HepG2 (cell line): ENCODE measurements around the gene OR5M11. TPM values are rescaled to one million over a fixed set of nuclear protein-coding genes. Genes with fewer than 3 reads are reported as not detected.

Source experiments
- TRAFD1 ChIP-seq: sonication (generic); formaldehyde crosslinking; IDR thresholded peaks from 2 replicates; pipeline ENCODE4 v1.5.1; 2020; ENCODE audit warnings: missing genetic modification reagents, mild to moderate bottlenecking, borderline replicate concordance
- polyA plus RNA-seq, 8 experiments: library from polyadenylated mRNA; depleted of rRNA in 3 of 8; stranded (reverse) in 7 of 8; unstranded in 1 of 8; fragments of >200 nt; fragmentation: Illumina TruSeq in 4 of 8; extraction: Trizol in 4 of 8; gene quantifications; 2 replicates each; pipeline versions ENCODE4 v1.2.1 to v1.2.3, GENCODE V29; 2011 to 2016; ENCODE audit warnings: low read depth in 4 of 8, missing spikeins in 1 of 8, mixed read lengths in 1 of 8; ENCODE audit not compliant: insufficient read depth in 1 of 8
- total RNA-seq, 5 experiments: library from RNA; depleted of rRNA; stranded (reverse); fragments of >200 nt; fragmentation: Illumina TruSeq; extraction: Trizol; gene quantifications; 2 replicates each; pipeline ENCODE4 v1.2.3, GENCODE V29; 2016; ENCODE audit warnings: low read depth in 1 of 5

OR5M11 gene
- total and polyA plus RNA-seq, 2 of the 13 experiments (the other 11 are each of a cell fraction or from before 2014, with no cell fraction given), result not detected

GRCh38 chr11:56495117-56495516 is 47.9 kb downstream of the OR5M11 start (continued):
- TF ChIP-seq TRAFD1 (CRISPR knock-in tag), result no peak

Other genes starting within 250 kb of the OR5M11 start
- not detected in 2 replicates for gene OR8K3, start 228.1 kb downstream of the OR5M11 start, total RNA-seq (2016; rRNA removed; fragmentation: Illumina TruSeq; extraction: Trizol)
- gene OR8K3, start 228.1 kb downstream of the OR5M11 start, polyA plus RNA-seq (2011; rRNA removed), result not detected in 2 replicates
- gene OR8K1, start 197.2 kb downstream of the OR5M11 start, total RNA-seq (2016; rRNA removed; fragmentation: Illumina TruSeq; extraction: Trizol), result not detected in 2 replicates
- gene OR8K1, start 197.2 kb downstream of the OR5M11 start, polyA plus RNA-seq (2011; rRNA removed), result not detected in 2 replicates
- not detected in 2 replicates for gene OR8J1, start 189.0 kb downstream of the OR5M11 start, total RNA-seq (2016; rRNA removed; fragmentation: Illumina TruSeq; extraction: Trizol)
- not detected in 2 replicates for gene OR8J1, start 189.0 kb downstream of the OR5M11 start, polyA plus RNA-seq (2011; rRNA removed)
- gene OR8U1, start 167.6 kb downstream of the OR5M11 start, total RNA-seq (2016; rRNA removed; fragmentation: Illumina TruSeq; extraction: Trizol), result not detected in 2 replicates
- not detected in 2 replicates for gene OR8U1, start 167.6 kb downstream of the OR5M11 start, polyA plus RNA-seq (2011; rRNA removed)
- gene OR5AL1, start 130.6 kb downstream of the OR5M11 start, total RNA-seq (2016; rRNA removed; fragmentation: Illumina TruSeq; extraction: Trizol), result not detected in 2 replicates
- gene OR5AL1, start 130.6 kb downstream of the OR5M11 start, polyA plus RNA-seq (2011; rRNA removed), result not detected in 2 replicates
- not detected in 2 replicates for gene OR5M3, start 69.9 kb downstream of the OR5M11 start, total RNA-seq (2016; rRNA removed; fragmentation: Illumina TruSeq; extraction: Trizol)
- gene OR5M3, start 69.9 kb downstream of the OR5M11 start, polyA plus RNA-seq (2011; rRNA removed), result not detected in 2 replicates
- not detected in 2 replicates for gene OR5M8, start 51.9 kb downstream of the OR5M11 start, total RNA-seq (2016; rRNA removed; fragmentation: Illumina TruSeq; extraction: Trizol)
- not detected in 2 replicates for gene OR5M8, start 51.9 kb downstream of the OR5M11 start, polyA plus RNA-seq (2011; rRNA removed)
- not detected in 2 replicates for gene OR5M10, start 34.5 kb upstream of the OR5M11 start, total RNA-seq (2016; rRNA removed; fragmentation: Illumina TruSeq; extraction: Trizol)
- not detected in 2 replicates for gene OR5M10, start 34.5 kb upstream of the OR5M11 start, polyA plus RNA-seq (2011; rRNA removed)
- gene OR5M1, start 71.6 kb upstream of the OR5M11 start, total RNA-seq (2016; rRNA removed; fragmentation: Illumina TruSeq; extraction: Trizol), result not detected in 2 replicates
- gene OR5M1, start 71.6 kb upstream of the OR5M11 start, polyA plus RNA-seq (2011; rRNA removed), result not detected in 2 replicates
- not detected in 2 replicates for gene OR5AP2, start 99.2 kb upstream of the OR5M11 start, total RNA-seq (2016; rRNA removed; fragmentation: Illumina TruSeq; extraction: Trizol)
- gene OR5AP2, start 99.2 kb upstream of the OR5M11 start, polyA plus RNA-seq (2011; rRNA removed), result not detected in 2 replicates
- not detected in 2 replicates for gene OR5AR1, start 120.4 kb upstream of the OR5M11 start, total RNA-seq (2016; rRNA removed; fragmentation: Illumina TruSeq; extraction: Trizol)
- gene OR5AR1, start 120.4 kb upstream of the OR5M11 start, polyA plus RNA-seq (2011; rRNA removed), result not detected in 2 replicates
- gene OR9G1, start 155.8 kb upstream of the OR5M11 start, total RNA-seq (2016; rRNA removed; fragmentation: Illumina TruSeq; extraction: Trizol), result not detected in 2 replicates
- not detected in 2 replicates for gene OR9G1, start 155.8 kb upstream of the OR5M11 start, polyA plus RNA-seq (2011; rRNA removed)
- not detected in 2 replicates for gene OR9G4, start 205.4 kb upstream of the OR5M11 start, total RNA-seq (2016; rRNA removed; fragmentation: Illumina TruSeq; extraction: Trizol)
- not detected in 2 replicates for gene OR9G4, start 205.4 kb upstream of the OR5M11 start, polyA plus RNA-seq (2011; rRNA removed)